GM23338 (cell line): Measurements from ENCODE around the gene CTDSPL.

Experiments used
- CREB1 ChIP-seq: fragments of 250-450 bp; sonication (Bioruptor Pico); IDR thresholded peaks from 2 replicates; pipeline ENCODE4 v1.5.0; 2020; ENCODE audit warnings: low read depth, mild to moderate bottlenecking, moderate library complexity
- EZH2 ChIP-seq: fragments of 200-600 bp; sonication (generic); IDR thresholded peaks from one replicate; pipeline ENCODE4 v1.8.0; 2017; ENCODE audit warnings: antibody characterized with exemption, mild to moderate bottlenecking, low read depth; ENCODE audit not compliant: unreplicated experiment
- EZH2phosphoT487 ChIP-seq: fragments of 200-600 bp; sonication (generic); IDR thresholded peaks from one replicate; pipeline ENCODE4 v1.8.1; 2018; ENCODE audit warnings: antibody characterized with exemption; ENCODE audit not compliant: unreplicated experiment
- JUNB ChIP-seq: IDR thresholded peaks from one replicate; pipeline ENCODE4 v1.6.1; 2016; ENCODE audit warnings: antibody characterized with exemption; ENCODE audit not compliant: unreplicated experiment
- POLR2AphosphoS5 ChIP-seq: IDR thresholded peaks from 2 replicates; pipeline ENCODE4 v1.6.1; 2016; ENCODE audit warnings: antibody characterized with exemption, low read depth
- TF ChIP-seq, protein P1 (sequence below), 2 experiments: fragments of 200-600 bp in 1 of 2; sonication (generic) in 1 of 2; conservative IDR thresholded peaks; 2 replicates each; pipeline versions ENCODE4 v1.5.1 to v1.6.1; 2016 to 2017; ENCODE audit warnings: antibody characterized with exemption in 2 of 2, low read depth in 2 of 2, mild to moderate bottlenecking in 2 of 2, moderate library complexity in 1 of 2
- TF ChIP-seq, protein P2 (sequence below): IDR thresholded peaks from one replicate; pipeline ENCODE4 v1.6.1; 2018; ENCODE audit warnings: antibody characterized with exemption; ENCODE audit not compliant: unreplicated experiment
- TF ChIP-seq, protein P3 (sequence below): IDR thresholded peaks from 2 replicates; pipeline ENCODE4 v1.6.1; 2016; ENCODE audit warnings: antibody characterized with exemption

GRCh38 chr3:37814547-37814946 lies 47.1 kb upstream of the CTDSPL start:
- TF ChIP-seq, protein P1, sequence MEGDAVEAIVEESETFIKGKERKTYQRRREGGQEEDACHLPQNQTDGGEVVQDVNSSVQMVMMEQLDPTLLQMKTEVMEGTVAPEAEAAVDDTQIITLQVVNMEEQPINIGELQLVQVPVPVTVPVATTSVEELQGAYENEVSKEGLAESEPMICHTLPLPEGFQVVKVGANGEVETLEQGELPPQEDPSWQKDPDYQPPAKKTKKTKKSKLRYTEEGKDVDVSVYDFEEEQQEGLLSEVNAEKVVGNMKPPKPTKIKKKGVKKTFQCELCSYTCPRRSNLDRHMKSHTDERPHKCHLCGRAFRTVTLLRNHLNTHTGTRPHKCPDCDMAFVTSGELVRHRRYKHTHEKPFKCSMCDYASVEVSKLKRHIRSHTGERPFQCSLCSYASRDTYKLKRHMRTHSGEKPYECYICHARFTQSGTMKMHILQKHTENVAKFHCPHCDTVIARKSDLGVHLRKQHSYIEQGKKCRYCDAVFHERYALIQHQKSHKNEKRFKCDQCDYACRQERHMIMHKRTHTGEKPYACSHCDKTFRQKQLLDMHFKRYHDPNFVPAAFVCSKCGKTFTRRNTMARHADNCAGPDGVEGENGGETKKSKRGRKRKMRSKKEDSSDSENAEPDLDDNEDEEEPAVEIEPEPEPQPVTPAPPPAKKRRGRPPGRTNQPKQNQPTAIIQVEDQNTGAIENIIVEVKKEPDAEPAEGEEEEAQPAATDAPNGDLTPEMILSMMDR (conservative IDR thresholded peaks at IDR 0.05; ENCODE audit: low read depth in 2 of 2) = peak in 1 of 2 experiments; percentile 57; a peak in 3 of 4 replicates
- TF ChIP-seq EZH2phosphoT487 (no peak), EZH2 (no peak), JUNB (no peak), POLR2AphosphoS5 (no peak), CREB1 (CRISPR knock-in tag) (no peak)
- TF ChIP-seq, protein P2, sequence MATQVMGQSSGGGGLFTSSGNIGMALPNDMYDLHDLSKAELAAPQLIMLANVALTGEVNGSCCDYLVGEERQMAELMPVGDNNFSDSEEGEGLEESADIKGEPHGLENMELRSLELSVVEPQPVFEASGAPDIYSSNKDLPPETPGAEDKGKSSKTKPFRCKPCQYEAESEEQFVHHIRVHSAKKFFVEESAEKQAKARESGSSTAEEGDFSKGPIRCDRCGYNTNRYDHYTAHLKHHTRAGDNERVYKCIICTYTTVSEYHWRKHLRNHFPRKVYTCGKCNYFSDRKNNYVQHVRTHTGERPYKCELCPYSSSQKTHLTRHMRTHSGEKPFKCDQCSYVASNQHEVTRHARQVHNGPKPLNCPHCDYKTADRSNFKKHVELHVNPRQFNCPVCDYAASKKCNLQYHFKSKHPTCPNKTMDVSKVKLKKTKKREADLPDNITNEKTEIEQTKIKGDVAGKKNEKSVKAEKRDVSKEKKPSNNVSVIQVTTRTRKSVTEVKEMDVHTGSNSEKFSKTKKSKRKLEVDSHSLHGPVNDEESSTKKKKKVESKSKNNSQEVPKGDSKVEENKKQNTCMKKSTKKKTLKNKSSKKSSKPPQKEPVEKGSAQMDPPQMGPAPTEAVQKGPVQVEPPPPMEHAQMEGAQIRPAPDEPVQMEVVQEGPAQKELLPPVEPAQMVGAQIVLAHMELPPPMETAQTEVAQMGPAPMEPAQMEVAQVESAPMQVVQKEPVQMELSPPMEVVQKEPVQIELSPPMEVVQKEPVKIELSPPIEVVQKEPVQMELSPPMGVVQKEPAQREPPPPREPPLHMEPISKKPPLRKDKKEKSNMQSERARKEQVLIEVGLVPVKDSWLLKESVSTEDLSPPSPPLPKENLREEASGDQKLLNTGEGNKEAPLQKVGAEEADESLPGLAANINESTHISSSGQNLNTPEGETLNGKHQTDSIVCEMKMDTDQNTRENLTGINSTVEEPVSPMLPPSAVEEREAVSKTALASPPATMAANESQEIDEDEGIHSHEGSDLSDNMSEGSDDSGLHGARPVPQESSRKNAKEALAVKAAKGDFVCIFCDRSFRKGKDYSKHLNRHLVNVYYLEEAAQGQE = no peak
- TF ChIP-seq, protein P3, sequence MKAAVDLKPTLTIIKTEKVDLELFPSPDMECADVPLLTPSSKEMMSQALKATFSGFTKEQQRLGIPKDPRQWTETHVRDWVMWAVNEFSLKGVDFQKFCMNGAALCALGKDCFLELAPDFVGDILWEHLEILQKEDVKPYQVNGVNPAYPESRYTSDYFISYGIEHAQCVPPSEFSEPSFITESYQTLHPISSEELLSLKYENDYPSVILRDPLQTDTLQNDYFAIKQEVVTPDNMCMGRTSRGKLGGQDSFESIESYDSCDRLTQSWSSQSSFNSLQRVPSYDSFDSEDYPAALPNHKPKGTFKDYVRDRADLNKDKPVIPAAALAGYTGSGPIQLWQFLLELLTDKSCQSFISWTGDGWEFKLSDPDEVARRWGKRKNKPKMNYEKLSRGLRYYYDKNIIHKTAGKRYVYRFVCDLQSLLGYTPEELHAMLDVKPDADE = no peak
